ENCODE data around the gene CIPC. TPM values are rescaled to one million over a fixed set of nuclear protein-coding genes. Genes with fewer than 3 reads are reported as not detected.
A peak's percentile ranks its signal among the peaks of the same experiment; 100 is the strongest.

CIPC gene
- total and polyA plus RNA-seq, 8 donors: 18.6 to 24.3 (median 21.8) TPM

- DNase-seq (peak in 2 of 4 donors; percentile 64 to 83), ATAC-seq (peak; percentile 92)
- no peaks in the 10 kb centered on the region for H3K9me3 ChIP-seq
- no peak overlapping the region for H3K4me3 ChIP-seq
- intact Hi-C loops (cut with DNase I): no loop called here
- TF ChIP-seq CTCF (IDR thresholded peaks at IDR 0.05): no peak
- no peaks in the 10 kb centered on the region for H3K4me1 ChIP-seq
- no peaks in the 10 kb centered on the region for H3K36me3 ChIP-seq
- peaks cover 4 to 94% of the 10 kb centered on the region in 2 donors for H3K27me3 ChIP-seq
- no peak overlapping the region for H3K27ac ChIP-seq
Observed at GRCh38 chr14:77133720-77134338, 35.8 kb downstream of the CIPC start.

- no peak overlapping the region for H3K4me3 ChIP-seq
- no peaks in the 10 kb centered on the region for H3K36me3 ChIP-seq
- ATAC-seq (no peak), DNase-seq (no peak)
- H3K9me3 ChIP-seq: no peaks in the 10 kb centered on the region
- H3K27ac ChIP-seq: no peak overlapping the region
- TF ChIP-seq CTCF (IDR thresholded peaks at IDR 0.05): no peak
- intact Hi-C loops (cut with DNase I): no loop called here
- H3K27me3 ChIP-seq: peaks cover 56 to 100% of the 10 kb centered on the region in 2 donors
- peaks cover 0 to 27% of the 10 kb centered on the region in 2 donors for H3K4me1 ChIP-seq
Observed at GRCh38 chr14:77139022-77139421, 41.0 kb downstream of the CIPC start.

- peaks cover 0 to 27% of the 10 kb centered on the region in 2 donors for H3K4me1 ChIP-seq
- intact Hi-C loops (cut with DNase I): no loop called here
- TF ChIP-seq CTCF (IDR thresholded peaks at IDR 0.05): peak; percentile 8 to 14
- no peaks in the 10 kb centered on the region for H3K36me3 ChIP-seq
- H3K9me3 ChIP-seq: no peaks in the 10 kb centered on the region
- no peak overlapping the region for H3K27ac ChIP-seq
- no peak overlapping the region for H3K4me3 ChIP-seq
- peaks cover 64 to 100% of the 10 kb centered on the region in 2 donors for H3K27me3 ChIP-seq
- DNase-seq (peak in 2 of 4 donors; percentile 16 to 80), ATAC-seq (peak; percentile 61)
Observed at GRCh38 chr14:77139540-77140358, 41.7 kb downstream of the CIPC start.

GRCh38 chr14:77140359-77141213, 42.5 kb downstream of the CIPC start:
- TF ChIP-seq CTCF (IDR thresholded peaks at IDR 0.05): no peak
- Histone ChIP-seq H3K27me3 (peaks cover 71 to 100% of the 10 kb centered on the region in 2 donors), H3K27ac (no peak overlapping the region), H3K4me3 (peak overlapping the region in 1 of 2 donors; percentile 17), H3K36me3 (no peaks in the 10 kb centered on the region), H3K9me3 (no peaks in the 10 kb centered on the region), H3K4me1 (peaks cover 0 to 27% of the 10 kb centered on the region in 2 donors)
- ATAC-seq: no peak
- intact Hi-C loops (cut with DNase I): no loop called here
- no peak for DNase-seq
